ENCODE results near the gene MAPK12. TPM values are rescaled to one million over a fixed set of nuclear protein-coding genes. Genes with fewer than 3 reads are reported as not detected.

Gene MAPK12
- total RNA-seq, 1 experiment from 2014 or later = 24.9 TPM

- Mint-ChIP-seq H3K27ac (ENCODE audit: low read depth, unreplicated experiment) (no peak overlapping the region), H3K4me1 (ENCODE audit: insufficient read depth, unreplicated experiment) (peaks cover 5% of the 10 kb centered on the region), H3K9me3 (ENCODE audit: unreplicated experiment) (no peaks in the 10 kb centered on the region), H3K27me3 (ENCODE audit: insufficient read depth, unreplicated experiment) (no peaks in the 10 kb centered on the region), H3K36me3 (ENCODE audit: insufficient read depth, unreplicated experiment) (no peaks in the 10 kb centered on the region), H3K4me3 (ENCODE audit: unreplicated experiment) (peak overlapping the region; percentile 61)
- POLR2A ChIA-PET = interaction anchor here (0.6 to 1.9 kb wide), 9 partner anchors 9 to 321 kb away, joined by 3 to 10 read pairs (median 3); partner anchors contain the start of genes CHKB, DENND6B, HDAC10 and PLXNB2
- CTCF ChIA-PET = interaction anchor here (0.7 to 1.2 kb wide), 3 partner anchors 8 to 15 kb away, joined by 3 to 6 read pairs (median 6); no protein-coding TSS in a partner anchor
- DNase-seq (ENCODE audit: unreplicated experiment) = peak; percentile 57
- intact Hi-C loops (cut with micrococcal nuclease) = no loop called here
- BruUV-seq (replicated peaks) = no TSS peak
- TF ChIP-seq, protein P1, sequence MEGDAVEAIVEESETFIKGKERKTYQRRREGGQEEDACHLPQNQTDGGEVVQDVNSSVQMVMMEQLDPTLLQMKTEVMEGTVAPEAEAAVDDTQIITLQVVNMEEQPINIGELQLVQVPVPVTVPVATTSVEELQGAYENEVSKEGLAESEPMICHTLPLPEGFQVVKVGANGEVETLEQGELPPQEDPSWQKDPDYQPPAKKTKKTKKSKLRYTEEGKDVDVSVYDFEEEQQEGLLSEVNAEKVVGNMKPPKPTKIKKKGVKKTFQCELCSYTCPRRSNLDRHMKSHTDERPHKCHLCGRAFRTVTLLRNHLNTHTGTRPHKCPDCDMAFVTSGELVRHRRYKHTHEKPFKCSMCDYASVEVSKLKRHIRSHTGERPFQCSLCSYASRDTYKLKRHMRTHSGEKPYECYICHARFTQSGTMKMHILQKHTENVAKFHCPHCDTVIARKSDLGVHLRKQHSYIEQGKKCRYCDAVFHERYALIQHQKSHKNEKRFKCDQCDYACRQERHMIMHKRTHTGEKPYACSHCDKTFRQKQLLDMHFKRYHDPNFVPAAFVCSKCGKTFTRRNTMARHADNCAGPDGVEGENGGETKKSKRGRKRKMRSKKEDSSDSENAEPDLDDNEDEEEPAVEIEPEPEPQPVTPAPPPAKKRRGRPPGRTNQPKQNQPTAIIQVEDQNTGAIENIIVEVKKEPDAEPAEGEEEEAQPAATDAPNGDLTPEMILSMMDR (IDR thresholded peaks at IDR 0.05; ENCODE audit: unreplicated experiment) = no peak
Observed at GRCh38 chr22:50260801-50261614, 475 bp downstream of the MAPK12 start.

GRCh38 chr22:50260434-50260800 lies 1.1 kb downstream of the MAPK12 start:
- H3K9me3 Mint-ChIP-seq (ENCODE audit: unreplicated experiment) = no peaks in the 10 kb centered on the region
- BruUV-seq (replicated peaks) = no TSS peak
- POLR2A ChIA-PET = interaction anchor here (0.6 to 1.9 kb wide), 7 partner anchors 8 to 322 kb away, joined by 3 to 10 read pairs (median 5); partner anchors contain the start of genes CHKB, DENND6B and PLXNB2
- no peak for DNase-seq (ENCODE audit: unreplicated experiment)
- CTCF ChIA-PET = interaction anchor here (0.6 to 1.2 kb wide), 3 partner anchors 9 to 16 kb away, joined by 3 to 6 read pairs (median 3); partner anchors contain the start of gene HDAC10
- peaks cover 5% of the 10 kb centered on the region for H3K4me1 Mint-ChIP-seq (ENCODE audit: insufficient read depth, unreplicated experiment)
- H3K36me3 Mint-ChIP-seq (ENCODE audit: insufficient read depth, unreplicated experiment) = no peaks in the 10 kb centered on the region
- intact Hi-C loops (cut with micrococcal nuclease) = no loop called here
- TF ChIP-seq, protein P1 (IDR thresholded peaks at IDR 0.05; ENCODE audit: unreplicated experiment) = no peak
- H3K27ac Mint-ChIP-seq (ENCODE audit: low read depth, unreplicated experiment) = no peak overlapping the region
- no peaks in the 10 kb centered on the region for H3K27me3 Mint-ChIP-seq (ENCODE audit: insufficient read depth, unreplicated experiment)
- peak overlapping the region; percentile 61 for H3K4me3 Mint-ChIP-seq (ENCODE audit: unreplicated experiment)

DNA sequence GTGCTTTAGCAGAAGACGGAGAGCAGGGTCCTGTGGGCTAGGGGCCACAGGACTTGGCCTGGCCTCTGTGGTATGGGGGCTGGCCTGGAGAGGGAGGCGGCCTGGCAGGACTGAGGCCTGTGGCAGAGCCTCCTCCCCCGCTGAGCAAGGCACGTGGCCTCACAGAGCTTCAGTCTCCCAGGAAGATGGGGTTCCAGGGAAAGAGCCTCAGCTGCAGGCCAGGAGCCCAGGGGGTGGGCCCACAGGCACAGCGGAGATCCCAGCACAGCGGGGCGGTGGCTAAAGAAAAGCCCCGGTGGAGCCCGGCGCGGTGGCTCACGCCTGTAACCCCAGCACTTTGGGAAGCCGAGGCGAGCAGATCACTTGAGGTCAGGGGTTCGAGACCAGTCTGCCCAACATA lies 2.2 kb downstream of the MAPK12 start:
- Mint-ChIP-seq H3K36me3 (ENCODE audit: insufficient read depth, unreplicated experiment) (peaks cover 5% of the 10 kb centered on the region), H3K27me3 (ENCODE audit: insufficient read depth, unreplicated experiment) (no peaks in the 10 kb centered on the region), H3K27ac (ENCODE audit: low read depth, unreplicated experiment) (no peak overlapping the region), H3K9me3 (ENCODE audit: unreplicated experiment) (no peaks in the 10 kb centered on the region), H3K4me1 (ENCODE audit: insufficient read depth, unreplicated experiment) (peaks cover 5% of the 10 kb centered on the region), H3K4me3 (ENCODE audit: unreplicated experiment) (peak overlapping the region; percentile 61)
- no peak for DNase-seq (ENCODE audit: unreplicated experiment)
- no TSS peak for BruUV-seq (replicated peaks)
- POLR2A ChIA-PET = interaction anchor here (1.6 kb wide), 1 partner anchor 15 kb away, joined by 10 read pairs; no protein-coding TSS in a partner anchor
- TF ChIP-seq, protein P1 (IDR thresholded peaks at IDR 0.05; ENCODE audit: unreplicated experiment) = no peak
- CTCF ChIA-PET = interaction anchor here (0.6 to 1.3 kb wide), 2 partner anchors 82 to 83 kb away, joined by 3 to 4 read pairs; no protein-coding TSS in a partner anchor
- intact Hi-C loops (cut with micrococcal nuclease) = no loop called here
